Dermis microvascular lymphatic vessel endothelial cell (primary cell): Measurements from ENCODE around the gene STAB1. TPM values are rescaled to one million over a fixed set of nuclear protein-coding genes. Genes with fewer than 3 reads are reported as not detected.

ENCODE experiments used
- DNase-seq, 2 donors: peaks; one replicate each; pipeline versions ENCODE4 v3.0.0 to v3.0.0-alpha.2; 2010; ENCODE audit warnings: low read depth in 2 of 2
- total RNA-seq: library from RNA; depleted of rRNA; stranded (reverse); fragments of >200 nt; gene quantifications from 2 replicates; pipeline ENCODE4 v1.2.1, GENCODE V29; 2014

Gene STAB1
- total RNA-seq, 1 donor from 2014 or later = 117 TPM

GRCh38 chr3:52483577-52484381, 11.4 kb upstream of the STAB1 start:
- no peak for DNase-seq

DNA sequence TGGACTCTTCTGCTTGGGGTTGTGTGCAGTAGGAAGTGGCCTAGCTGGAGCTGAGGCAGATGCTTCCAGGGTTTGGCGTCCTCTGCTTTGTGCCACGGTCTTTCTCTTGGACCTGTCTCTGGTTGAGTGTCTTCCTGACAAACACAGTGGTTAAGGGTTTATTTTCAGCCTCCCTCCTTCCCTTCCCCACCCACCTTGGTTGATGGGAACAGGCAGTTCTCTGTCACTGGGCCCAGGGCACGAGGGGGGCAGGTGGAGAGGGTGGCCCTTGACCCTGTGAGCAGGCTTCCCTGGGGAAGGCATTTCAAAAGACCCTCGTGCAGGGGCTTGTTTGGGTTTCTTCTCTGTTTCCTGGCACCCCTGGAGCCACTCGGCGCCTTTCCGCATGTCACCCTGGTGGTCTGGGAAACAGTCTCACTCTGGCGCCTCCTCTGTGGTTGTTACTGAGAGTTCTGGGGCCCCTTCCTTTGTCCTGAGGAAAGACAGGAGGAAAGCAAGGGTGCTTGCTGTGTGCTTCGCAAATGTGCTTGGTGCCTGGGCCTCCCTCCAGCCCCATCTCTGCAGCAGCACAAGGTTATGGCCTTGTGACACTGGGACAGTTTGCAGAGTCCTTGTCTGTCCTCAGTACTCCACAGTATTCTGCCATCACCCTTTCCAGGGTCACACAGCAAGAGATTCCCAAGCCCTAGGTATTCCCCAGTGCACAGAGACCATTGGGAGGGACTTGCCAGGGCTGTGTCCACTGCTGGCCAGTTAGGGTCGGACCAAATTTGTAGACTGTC, 10.3 kb upstream of the STAB1 start:
- no peak for DNase-seq

DNA sequence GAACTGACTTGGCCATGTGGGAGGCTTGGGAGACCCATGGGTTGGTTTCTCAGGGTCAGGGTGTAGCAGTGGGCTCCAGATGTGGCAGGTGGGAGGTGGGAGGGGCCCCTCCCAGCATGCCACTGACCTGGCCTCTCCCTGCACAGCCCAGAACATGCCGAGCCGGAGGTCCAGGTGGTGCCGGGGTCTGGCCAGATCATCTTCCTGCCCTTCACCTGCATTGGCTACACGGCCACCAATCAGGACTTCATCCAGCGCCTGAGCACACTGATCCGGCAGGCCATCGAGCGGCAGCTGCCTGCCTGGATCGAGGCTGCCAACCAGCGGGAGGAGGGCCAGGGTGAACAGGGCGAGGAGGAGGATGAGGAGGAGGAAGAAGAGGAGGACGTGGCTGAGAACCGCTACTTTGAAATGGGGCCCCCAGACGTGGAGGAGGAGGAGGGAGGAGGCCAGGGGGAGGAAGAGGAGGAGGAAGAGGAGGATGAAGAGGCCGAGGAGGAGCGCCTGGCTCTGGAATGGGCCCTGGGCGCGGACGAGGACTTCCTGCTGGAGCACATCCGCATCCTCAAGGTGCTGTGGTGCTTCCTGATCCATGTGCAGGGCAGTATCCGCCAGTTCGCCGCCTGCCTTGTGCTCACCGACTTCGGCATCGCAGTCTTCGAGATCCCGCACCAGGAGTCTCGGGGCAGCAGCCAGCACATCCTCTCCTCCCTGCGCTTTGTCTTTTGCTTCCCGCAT, 7.9 kb upstream of the STAB1 start:
- no peak for DNase-seq

GRCh38 chr3:52487788-52488691, 7.1 kb upstream of the STAB1 start:
- DNase-seq = no peak

DNA sequence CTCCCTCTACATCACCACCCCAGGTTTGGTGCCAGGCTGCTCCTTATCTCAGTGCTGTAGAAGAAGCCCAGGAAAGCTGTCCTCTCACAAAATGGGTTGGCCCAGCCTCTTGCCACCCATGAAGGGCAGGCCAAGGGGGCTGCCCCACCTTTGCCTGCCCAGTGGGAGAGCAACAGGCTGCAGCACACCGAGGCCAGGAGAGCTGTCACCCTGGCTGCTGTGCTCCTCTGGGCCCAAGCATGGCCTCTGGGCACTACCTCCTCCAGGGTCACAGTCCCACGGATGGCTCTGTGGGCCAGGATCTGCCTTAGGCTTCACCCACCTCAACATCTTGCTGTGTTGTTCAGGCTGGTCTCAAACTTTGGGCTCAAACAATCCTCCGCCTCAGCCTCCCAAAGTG, 6.4 kb upstream of the STAB1 start:
- no peak for DNase-seq

- no peak for DNase-seq
These were observed 5.7 kb upstream of the STAB1 start for GRCh38 chr3:52489453-52489852.

DNA sequence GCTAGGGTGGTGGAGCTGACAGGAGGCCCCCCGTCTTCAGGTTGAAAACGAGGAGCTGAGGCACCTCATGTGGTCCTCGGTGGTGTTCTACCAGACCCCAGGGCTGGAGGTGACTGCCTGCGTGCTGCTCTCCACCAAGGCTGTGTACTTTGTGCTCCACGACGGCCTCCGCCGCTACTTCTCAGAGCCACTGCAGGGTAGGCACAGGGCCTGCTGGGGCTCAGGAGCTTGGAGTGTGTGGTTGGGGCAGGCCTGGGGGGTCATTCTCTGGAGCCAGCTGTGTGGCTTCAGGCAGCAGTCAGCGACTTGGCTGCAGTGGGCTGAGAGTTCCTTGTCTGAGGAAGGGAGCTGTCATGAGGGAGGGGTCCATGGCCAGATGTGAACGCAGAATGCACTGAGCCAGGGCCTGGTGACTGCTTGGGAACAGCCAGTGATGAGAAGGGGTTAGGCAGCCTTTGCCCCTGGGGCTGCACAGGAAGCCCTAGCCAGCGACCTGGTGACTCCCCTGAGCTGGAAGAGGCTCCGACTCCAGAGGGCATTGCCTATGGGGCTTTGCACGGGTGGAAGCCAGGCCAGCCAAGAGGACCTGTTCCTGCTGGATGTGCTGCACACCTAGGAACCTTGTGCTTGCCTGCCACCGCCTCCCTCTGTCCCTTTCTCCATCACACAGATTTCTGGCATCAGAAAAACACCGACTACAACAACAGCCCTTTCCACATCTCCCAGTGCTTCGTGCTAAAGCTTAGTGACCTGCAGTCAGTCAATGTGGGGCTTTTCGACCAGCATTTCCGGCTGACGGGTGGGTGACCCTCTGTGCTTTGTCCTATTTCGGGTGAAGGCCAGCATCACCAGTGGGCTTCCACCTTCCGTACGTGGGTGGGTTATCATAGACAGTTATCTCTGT, 4.9 kb upstream of the STAB1 start:
- peak in 1 of 2 donors; percentile 11 for DNase-seq

GRCh38 chr3:52490939-52491526, 4.1 kb upstream of the STAB1 start:
- DNase-seq = peak; percentile 57 to 94

DNA sequence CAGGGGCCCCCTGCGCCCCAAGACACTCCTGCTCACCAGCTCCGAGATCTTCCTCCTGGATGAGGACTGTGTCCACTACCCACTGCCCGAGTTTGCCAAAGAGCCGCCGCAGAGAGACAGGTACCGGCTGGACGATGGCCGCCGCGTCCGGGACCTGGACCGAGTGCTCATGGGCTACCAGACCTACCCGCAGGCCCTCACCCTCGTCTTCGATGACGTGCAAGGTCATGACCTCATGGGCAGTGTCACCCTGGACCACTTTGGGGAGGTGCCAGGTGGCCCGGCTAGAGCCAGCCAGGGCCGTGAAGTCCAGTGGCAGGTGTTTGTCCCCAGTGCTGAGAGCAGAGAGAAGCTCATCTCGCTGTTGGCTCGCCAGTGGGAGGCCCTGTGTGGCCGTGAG, 3.1 kb upstream of the STAB1 start:
- no peak for DNase-seq

GRCh38 chr3:52493232-52494017, 1.7 kb upstream of the STAB1 start:
- DNase-seq = no peak

- no peak for DNase-seq
These were observed 693 bp upstream of the STAB1 start for GRCh38 chr3:52494445-52494844.

- peak; percentile 69 to 88 for DNase-seq
These were observed 852 bp downstream of the STAB1 start for GRCh38 chr3:52495777-52496602.

GRCh38 chr3:52498137-52499054, 3.3 kb downstream of the STAB1 start:
- DNase-seq = no peak

DNA sequence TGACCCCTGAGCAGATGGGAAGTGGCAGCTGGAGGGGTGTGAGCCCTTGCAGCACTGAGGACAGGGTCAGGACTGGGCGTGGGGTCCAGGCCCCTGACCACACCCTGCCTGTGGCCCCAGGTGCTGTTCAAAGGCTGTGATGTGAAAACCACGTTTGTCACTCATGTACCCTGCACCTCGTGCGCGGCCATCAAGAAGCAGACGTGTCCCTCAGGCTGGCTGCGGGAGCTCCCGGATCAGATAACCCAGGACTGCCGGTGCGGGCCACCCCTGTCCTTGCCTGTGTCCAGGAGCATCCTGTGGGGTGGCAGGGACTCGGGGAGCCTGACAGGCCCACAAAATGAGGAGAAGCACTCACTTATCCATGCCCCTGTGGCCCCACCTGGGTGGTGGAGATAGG, 5.9 kb downstream of the STAB1 start:
- no peak for DNase-seq

DNA sequence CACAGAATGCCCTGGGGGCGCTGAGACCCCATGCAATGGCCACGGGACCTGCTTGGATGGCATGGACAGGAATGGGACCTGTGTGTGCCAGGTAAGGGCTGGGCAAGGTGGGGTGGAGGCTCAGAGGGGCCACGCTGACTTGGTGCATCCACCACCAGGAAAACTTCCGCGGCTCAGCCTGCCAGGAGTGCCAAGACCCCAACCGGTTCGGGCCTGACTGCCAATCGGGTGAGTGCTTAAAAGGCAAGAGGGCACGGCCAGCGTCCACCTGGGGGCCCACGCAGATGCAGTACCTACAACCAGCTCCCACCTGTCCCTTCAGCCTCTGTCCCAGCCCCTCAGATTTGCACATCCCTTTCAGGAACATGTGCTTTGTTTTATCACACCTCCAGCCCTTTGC, 6.9 kb downstream of the STAB1 start:
- DNase-seq = no peak

DNA sequence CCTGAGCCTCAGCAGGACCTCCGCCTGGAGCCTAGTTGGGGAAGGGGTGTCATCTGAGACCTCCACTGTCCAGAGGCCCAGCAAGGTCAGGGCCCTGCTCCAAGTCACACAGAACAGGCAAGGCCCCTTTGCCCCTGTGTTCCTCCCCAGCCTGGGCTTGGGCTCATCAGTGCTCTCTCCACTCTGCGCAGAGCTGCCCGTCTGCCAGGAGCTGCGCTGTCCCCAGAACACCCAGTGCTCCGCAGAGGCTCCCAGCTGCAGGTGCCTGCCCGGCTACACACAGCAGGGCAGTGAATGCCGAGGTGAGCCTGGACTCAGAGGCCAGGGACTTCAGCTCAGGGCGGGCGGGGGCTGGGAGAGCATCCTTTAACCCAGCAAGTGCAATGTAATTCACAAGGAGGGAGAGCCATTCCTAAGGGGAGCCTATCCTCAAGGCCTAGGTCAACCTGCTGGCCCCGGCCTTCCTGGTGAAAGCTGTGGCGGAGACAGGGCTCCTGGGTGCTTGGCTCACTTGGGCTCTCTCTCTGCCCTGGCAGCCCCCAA, 7.7 kb downstream of the STAB1 start:
- DNase-seq = no peak
